Peyer's patch (tissue), 4 donors: ENCODE results near the gene PLPP3. TPM values are rescaled to one million over a fixed set of nuclear protein-coding genes. Genes with fewer than 3 reads are reported as not detected.
A peak's percentile ranks its signal among the peaks of the same experiment; 100 is the strongest.

Experiments used
- DNase-seq, 3 donors: peaks; one replicate each; pipeline ENCODE4 v3.0.0-alpha.2; 2017 to 2019
- H3K27ac ChIP-seq, 4 donors: fragments of 200-600 bp; sonication (generic); one replicate each; pipeline ENCODE4 v1.5.1; 2016 to 2019
- H3K27me3 ChIP-seq, 2 donors: fragments of 200-600 bp; sonication (generic); one replicate each; pipeline ENCODE4 v1.5.1; 2019
- H3K36me3 ChIP-seq, 3 donors: fragments of 200-600 bp; sonication (generic); one replicate each; pipeline ENCODE4 v1.5.1; 2016 to 2019
- H3K4me1 ChIP-seq, 4 donors: fragments of 200-600 bp; sonication (generic); one replicate each; pipeline ENCODE4 v1.5.1; 2016 to 2019
- H3K4me3 ChIP-seq, 4 donors: fragments of 200-600 bp; sonication (generic); 1 replicate in 3 of 4; 2 replicates in 1 of 4; pipeline ENCODE4 v1.5.1; 2016 to 2019; ENCODE audit warnings: mild to moderate bottlenecking in 1 of 4
- H3K9me3 ChIP-seq, 4 donors: fragments of 200-600 bp; sonication (generic); one replicate each; pipeline ENCODE4 v1.5.1; 2016 to 2019; ENCODE audit warnings: mild to moderate bottlenecking in 1 of 4
- POLR2A ChIP-seq, 2 donors: fragments of 450-650 bp; IDR thresholded peaks; one replicate each; pipeline ENCODE4 v1.5.1; 2017; ENCODE audit warnings: antibody characterized with exemption in 2 of 2, mild to moderate bottlenecking in 2 of 2, moderate library complexity in 2 of 2
- total RNA-seq, 4 donors: library from RNA; depleted of rRNA; stranded (reverse); fragments of >200 nt; gene quantifications; one replicate each; pipeline ENCODE4 v1.1.0, GENCODE V29; 2016
- TF ChIP-seq, protein P1 (sequence below), 6 experiments: fragments of 450-650 bp in 4 of 6; fragments of 200-600 bp in 2 of 6; sonication (generic) in 1 of 6; IDR thresholded peaks; one replicate each; pipeline ENCODE4 v1.5.1; 2017 to 2019; ENCODE audit warnings: antibody characterized with exemption in 6 of 6, mild to moderate bottlenecking in 3 of 6, moderate library complexity in 1 of 6

Gene PLPP3
- total RNA-seq, 4 donors from 2014 or later, result 27.0 to 63.7 (median 37.6) TPM

DNA sequence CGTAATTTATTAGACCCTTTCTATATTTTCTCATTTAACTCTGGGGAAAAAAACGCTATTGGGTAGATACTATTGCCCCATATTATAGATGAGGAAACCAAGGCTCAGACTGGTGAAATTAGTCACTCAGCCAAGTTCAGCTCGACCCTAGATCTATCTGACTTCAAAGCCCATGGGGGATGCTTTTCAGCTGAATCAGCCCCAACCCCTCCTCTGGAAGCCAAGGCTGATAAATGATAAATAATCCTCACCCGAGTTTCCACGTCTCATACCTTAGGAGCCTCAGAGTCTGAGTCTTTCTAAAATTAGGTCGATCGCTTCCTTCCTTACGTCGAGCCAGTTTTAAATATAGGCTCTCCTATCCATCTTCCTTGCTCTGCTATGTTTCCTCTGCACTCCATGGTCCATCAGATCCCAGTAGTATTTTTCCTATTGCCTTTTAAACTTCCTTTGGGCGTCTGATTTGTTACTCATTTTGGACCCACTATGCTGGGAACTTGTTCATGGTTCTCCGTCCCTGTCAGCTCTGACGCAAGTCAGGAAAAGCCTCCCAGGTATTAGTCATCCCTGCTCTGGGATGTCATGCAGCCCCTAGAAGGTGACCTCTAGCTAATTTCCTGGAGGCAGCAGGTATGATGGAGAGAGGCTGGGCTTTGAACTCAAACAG is 122.8 kb downstream of the PLPP3 start:
- no peaks in the 10 kb centered on the region for H3K27me3 ChIP-seq
- DNase-seq, result no peak
- H3K36me3 ChIP-seq, result no peaks in the 10 kb centered on the region
- no peak overlapping the region for H3K4me3 ChIP-seq
- peaks cover 0 to 9% (median 0%) of the 10 kb centered on the region in 4 donors for H3K4me1 ChIP-seq
- no peak overlapping the region for H3K27ac ChIP-seq
- H3K9me3 ChIP-seq, result no peaks in the 10 kb centered on the region
- no peak for TF ChIP-seq POLR2A (IDR thresholded peaks at IDR 0.05)
- TF ChIP-seq, protein P1, sequence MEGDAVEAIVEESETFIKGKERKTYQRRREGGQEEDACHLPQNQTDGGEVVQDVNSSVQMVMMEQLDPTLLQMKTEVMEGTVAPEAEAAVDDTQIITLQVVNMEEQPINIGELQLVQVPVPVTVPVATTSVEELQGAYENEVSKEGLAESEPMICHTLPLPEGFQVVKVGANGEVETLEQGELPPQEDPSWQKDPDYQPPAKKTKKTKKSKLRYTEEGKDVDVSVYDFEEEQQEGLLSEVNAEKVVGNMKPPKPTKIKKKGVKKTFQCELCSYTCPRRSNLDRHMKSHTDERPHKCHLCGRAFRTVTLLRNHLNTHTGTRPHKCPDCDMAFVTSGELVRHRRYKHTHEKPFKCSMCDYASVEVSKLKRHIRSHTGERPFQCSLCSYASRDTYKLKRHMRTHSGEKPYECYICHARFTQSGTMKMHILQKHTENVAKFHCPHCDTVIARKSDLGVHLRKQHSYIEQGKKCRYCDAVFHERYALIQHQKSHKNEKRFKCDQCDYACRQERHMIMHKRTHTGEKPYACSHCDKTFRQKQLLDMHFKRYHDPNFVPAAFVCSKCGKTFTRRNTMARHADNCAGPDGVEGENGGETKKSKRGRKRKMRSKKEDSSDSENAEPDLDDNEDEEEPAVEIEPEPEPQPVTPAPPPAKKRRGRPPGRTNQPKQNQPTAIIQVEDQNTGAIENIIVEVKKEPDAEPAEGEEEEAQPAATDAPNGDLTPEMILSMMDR (IDR thresholded peaks at IDR 0.05), result no peak

DNA sequence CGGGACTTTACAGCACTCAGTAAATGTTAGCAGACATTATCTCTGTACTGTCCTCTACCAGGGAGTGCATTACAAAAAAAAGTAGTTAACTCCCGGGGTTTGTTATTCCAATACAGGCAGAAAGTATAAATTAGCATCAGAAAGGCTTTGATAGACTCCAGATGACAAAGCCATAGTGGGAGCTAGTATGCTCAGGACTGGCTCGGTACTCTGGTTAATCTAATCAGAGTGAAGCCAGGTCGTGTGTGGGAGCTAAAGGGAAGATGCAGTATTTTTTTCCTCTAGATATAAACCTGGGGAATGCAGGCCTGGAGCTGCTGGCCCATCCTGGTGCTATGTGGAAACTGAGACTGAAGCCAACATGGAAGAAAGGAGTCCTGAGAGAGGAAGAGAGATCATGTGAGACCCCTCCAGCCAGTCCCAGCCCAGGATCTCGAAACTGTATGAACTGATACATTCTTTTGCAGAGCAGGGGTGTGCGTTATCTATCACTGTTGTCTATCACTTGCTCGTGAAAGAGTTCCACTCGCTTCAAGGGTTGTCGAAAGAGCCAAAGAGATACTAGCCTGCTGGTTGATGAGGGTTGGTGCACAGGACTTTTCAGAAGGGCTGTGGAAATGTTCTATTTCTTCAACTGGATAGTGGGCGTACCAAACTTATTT is 125.8 kb downstream of the PLPP3 start:
- Histone ChIP-seq H3K4me1 (peaks cover 0 to 27% (median 0%) of the 10 kb centered on the region in 4 donors), H3K27me3 (no peaks in the 10 kb centered on the region), H3K27ac (peak overlapping the region in 1 of 4 donors; percentile 72), H3K4me3 (no peak overlapping the region), H3K9me3 (no peaks in the 10 kb centered on the region), H3K36me3 (no peaks in the 10 kb centered on the region)
- TF ChIP-seq POLR2A (IDR thresholded peaks at IDR 0.05), result no peak
- TF ChIP-seq, protein P1 (IDR thresholded peaks at IDR 0.05), result no peak
- DNase-seq, result no peak

DNA sequence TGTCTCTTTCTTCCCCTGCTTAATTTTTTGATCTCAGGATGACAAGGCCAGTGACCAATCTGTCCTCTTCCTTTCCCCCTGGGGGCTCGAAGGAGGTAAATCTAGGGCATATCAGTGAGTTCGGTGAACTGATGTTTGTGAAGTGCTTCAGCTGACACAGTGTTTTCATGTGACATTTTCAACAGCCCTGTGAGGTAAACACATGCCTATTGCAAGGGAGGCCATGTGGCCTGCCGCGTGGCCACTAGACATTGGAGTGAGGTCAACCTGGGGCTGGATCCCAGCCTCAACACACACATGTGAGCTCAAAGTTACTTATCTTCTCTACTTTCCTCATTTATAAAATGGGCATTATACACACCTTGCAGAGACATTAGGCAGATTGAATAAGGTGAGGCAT is 126.3 kb downstream of the PLPP3 start:
- H3K9me3 ChIP-seq, result no peaks in the 10 kb centered on the region
- no peaks in the 10 kb centered on the region for H3K36me3 ChIP-seq
- TF ChIP-seq, protein P1 (IDR thresholded peaks at IDR 0.05), result no peak
- TF ChIP-seq POLR2A (IDR thresholded peaks at IDR 0.05), result no peak
- peaks cover 0 to 27% (median 0%) of the 10 kb centered on the region in 4 donors for H3K4me1 ChIP-seq
- peak overlapping the region in 1 of 4 donors; percentile 72 for H3K27ac ChIP-seq
- H3K27me3 ChIP-seq, result no peaks in the 10 kb centered on the region
- no peak overlapping the region for H3K4me3 ChIP-seq
- DNase-seq, result no peak

DNA sequence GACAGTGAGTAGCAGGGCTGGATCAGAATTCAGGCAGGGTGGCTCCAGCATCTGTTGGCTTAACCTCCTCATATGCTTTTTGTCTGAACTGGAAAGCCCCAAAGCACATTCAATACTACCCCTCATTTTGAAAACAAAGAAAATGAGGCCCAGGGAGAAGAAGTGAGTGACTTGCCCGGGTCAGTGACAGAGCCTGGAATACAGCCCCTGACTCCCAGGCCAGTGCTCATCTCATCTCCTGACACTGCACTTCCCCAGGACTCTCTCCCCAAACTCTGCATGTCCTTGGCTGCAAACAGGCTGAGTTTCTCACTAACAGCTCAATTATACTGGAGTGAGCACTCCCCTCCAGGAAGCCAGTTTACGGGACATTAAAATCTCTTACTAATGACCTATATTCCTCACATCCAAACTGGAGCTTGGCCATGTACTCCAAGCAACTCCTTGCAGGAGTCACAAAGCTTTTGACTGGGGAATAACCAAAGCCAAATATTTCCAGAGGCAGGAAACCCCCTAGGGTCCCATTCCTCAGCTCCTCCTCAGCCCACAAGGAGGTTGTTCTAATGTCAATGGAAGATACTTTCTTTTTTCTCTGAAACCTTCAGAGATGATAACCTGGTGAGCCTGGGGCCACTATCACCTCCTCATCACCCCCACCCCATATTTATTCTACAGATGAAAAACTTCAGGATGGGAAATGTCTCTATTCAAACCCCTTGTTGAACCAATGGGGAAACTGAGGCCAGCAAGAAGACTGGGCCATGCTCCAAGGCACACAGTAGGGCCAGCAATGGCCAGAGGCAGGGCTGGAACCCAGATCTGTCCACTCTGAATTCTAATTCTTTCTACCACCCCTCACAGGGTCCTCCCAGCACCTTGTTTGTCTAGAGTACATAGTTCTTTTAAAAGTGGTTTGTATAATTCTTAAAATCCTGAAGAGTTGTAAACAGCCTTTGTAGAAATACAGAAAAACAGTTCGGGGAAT is 127.0 kb downstream of the PLPP3 start:
- H3K4me3 ChIP-seq, result no peak overlapping the region
- DNase-seq, result no peak
- TF ChIP-seq, protein P1 (IDR thresholded peaks at IDR 0.05), result no peak
- H3K36me3 ChIP-seq, result no peaks in the 10 kb centered on the region
- no peaks in the 10 kb centered on the region for H3K27me3 ChIP-seq
- H3K9me3 ChIP-seq, result no peaks in the 10 kb centered on the region
- peak overlapping the region in 3 of 4 donors; percentile 42 to 72 (median 69) for H3K27ac ChIP-seq
- H3K4me1 ChIP-seq, result peaks cover 0 to 27% (median 0%) of the 10 kb centered on the region in 4 donors

DNA sequence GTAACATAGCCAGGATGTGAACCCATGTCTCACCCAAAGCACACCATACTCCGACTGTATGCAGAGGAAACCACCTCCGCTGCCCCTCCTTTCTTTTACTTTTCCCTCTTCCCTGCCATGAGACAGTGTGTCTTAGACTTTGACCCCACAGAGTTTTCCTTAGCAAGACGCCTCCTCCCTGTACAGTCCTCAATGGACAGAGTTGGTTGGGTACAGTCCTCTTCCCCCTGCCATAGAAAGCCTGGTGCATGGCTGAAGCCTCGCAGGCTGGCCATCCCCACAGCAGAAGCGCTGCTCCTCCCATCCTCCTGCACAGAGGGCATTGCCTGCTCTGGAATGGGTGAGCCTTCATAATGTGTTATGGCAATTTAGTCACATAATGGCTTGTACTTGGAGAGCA is 127.9 kb downstream of the PLPP3 start:
- H3K9me3 ChIP-seq, result no peaks in the 10 kb centered on the region
- TF ChIP-seq, protein P1 (IDR thresholded peaks at IDR 0.05), result peak in 1 of 6 experiments; percentile 18
- TF ChIP-seq POLR2A (IDR thresholded peaks at IDR 0.05), result peak in 1 of 2 donors; percentile 32
- no peaks in the 10 kb centered on the region for H3K36me3 ChIP-seq
- peak in 2 of 3 donors; percentile 78 to 84 for DNase-seq
- no peak overlapping the region for H3K4me3 ChIP-seq
- H3K27me3 ChIP-seq, result no peaks in the 10 kb centered on the region
- peaks cover 0 to 27% (median 0%) of the 10 kb centered on the region in 4 donors for H3K4me1 ChIP-seq
- peak overlapping the region in 2 of 4 donors; percentile 69 to 72 for H3K27ac ChIP-seq
